GM06990 (cell line): ENCODE measurements around the gene COA7.
"Not testable (repeated sequence)": the region's sequence is repeated elsewhere in the genome, so short reads cannot be mapped to it uniquely, and the experiment has no call there.

Experiments
- DNase-seq: peaks from one replicate; pipeline ENCODE4 v3.0.0-alpha.2; 2011; ENCODE audit not compliant: insufficient read length; ENCODE audit errors: extremely low read depth
- H3K27me3 ChIP-seq: replicated peaks from 2 replicates; pipeline ENCODE4 v1.6.0; 2011; ENCODE audit warnings: low read length; ENCODE audit not compliant: control insufficient read depth, insufficient read depth
- H3K36me3 ChIP-seq: 2 replicates; pipeline ENCODE4 v1.5.1; 2011; ENCODE audit warnings: low read length; ENCODE audit not compliant: control insufficient read depth, insufficient read depth
- H3K4me3 ChIP-seq: replicated peaks from 2 replicates; pipeline ENCODE4 v1.5.1; 2011; ENCODE audit warnings: low read depth, mild to moderate bottlenecking, control low read depth, low read length
- TF ChIP-seq, protein P1 (sequence below): IDR thresholded peaks from 2 replicates; pipeline ENCODE4 v1.5.1; 2011; ENCODE audit warnings: low read length, control low read depth, mild to moderate bottlenecking, inconsistent platforms; ENCODE audit not compliant: insufficient read depth, poor library complexity, severe bottlenecking

The COA7 gene

GRCh38 chr1:52693843-52694242, 4.3 kb downstream of the COA7 start:
- H3K4me3 ChIP-seq, result no peak overlapping the region
- no peak for DNase-seq
- H3K27me3 ChIP-seq, result no peaks in the 10 kb centered on the region
- TF ChIP-seq, protein P1, sequence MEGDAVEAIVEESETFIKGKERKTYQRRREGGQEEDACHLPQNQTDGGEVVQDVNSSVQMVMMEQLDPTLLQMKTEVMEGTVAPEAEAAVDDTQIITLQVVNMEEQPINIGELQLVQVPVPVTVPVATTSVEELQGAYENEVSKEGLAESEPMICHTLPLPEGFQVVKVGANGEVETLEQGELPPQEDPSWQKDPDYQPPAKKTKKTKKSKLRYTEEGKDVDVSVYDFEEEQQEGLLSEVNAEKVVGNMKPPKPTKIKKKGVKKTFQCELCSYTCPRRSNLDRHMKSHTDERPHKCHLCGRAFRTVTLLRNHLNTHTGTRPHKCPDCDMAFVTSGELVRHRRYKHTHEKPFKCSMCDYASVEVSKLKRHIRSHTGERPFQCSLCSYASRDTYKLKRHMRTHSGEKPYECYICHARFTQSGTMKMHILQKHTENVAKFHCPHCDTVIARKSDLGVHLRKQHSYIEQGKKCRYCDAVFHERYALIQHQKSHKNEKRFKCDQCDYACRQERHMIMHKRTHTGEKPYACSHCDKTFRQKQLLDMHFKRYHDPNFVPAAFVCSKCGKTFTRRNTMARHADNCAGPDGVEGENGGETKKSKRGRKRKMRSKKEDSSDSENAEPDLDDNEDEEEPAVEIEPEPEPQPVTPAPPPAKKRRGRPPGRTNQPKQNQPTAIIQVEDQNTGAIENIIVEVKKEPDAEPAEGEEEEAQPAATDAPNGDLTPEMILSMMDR, result no peak
- H3K36me3 ChIP-seq, result peaks cover 11% of the 10 kb centered on the region

DNA sequence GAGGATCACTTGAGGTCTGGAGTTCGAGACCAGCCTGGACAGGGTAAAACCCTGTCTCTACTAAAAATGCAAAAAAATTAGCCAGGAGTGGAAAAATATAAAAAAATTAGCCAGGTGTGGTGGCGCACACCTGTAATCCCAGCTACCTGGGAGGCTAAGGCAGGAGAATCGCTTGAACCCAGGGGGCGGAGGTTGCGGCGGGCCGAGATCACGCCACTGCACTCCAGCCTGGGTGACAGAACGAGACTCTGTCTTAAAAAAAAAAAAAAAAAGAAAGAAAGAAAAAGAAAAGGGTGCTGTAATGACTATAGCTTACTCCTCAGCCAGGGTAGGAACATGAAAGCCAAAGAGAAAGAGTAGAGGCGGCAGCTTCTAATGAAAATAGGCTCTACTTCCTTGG, 4.8 kb downstream of the COA7 start:
- not testable (repeated sequence) for H3K4me3 ChIP-seq, DNase-seq, H3K27me3 ChIP-seq
- H3K36me3 ChIP-seq, result peaks cover 11% of the 10 kb centered on the region

DNA sequence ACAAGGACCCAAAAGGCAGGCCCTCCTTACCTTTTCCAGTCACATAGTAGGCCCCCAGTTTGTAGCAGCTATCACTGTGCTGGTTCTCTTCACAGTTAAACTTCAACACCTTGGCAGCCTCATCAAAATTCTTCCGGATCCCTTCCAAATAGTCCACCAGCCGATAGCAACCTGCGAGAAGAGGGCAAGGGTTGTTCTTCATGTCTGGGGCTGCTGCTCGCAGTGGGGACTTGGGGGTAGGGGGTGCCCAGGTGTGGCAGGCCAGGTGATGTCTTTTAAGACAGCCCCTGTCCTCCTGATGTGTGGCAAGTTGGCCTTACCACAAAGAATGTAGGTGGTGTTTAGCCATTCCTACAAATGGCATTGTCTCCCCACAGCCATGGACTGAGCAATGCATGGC, 5.5 kb downstream of the COA7 start:
- DNase-seq, result no peak
- H3K36me3 ChIP-seq, result peaks cover 13% of the 10 kb centered on the region
- no peak overlapping the region for H3K4me3 ChIP-seq
- TF ChIP-seq, protein P1, result no peak
- H3K27me3 ChIP-seq, result no peaks in the 10 kb centered on the region

- H3K4me3 ChIP-seq, result no peak overlapping the region
- DNase-seq, result no peak
- TF ChIP-seq, protein P1, result no peak
- peaks cover 16% of the 10 kb centered on the region for H3K36me3 ChIP-seq
- H3K27me3 ChIP-seq, result no peaks in the 10 kb centered on the region
Measured at GRCh38 chr1:52691821-52692220, 6.3 kb downstream of the COA7 start.

DNA sequence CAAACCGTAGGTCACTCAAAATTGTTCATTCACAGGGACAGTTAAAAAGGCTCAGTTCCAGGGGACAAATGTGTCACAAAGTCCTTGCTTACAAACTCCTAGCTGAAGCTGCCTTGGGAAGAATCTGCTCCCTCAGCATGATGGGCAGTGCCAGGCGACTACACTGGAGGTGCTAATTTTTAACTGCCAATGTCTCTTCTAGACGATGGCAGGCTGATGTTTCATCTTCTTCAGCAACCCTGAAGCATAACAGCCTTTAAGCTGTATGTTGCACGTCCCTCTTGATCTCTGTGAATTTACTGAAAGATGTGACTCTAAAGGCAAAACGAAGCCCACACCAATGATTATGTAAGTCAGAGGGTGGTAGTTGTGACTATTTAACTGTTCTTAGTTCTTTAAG, 11.3 kb downstream of the COA7 start:
- no peak for DNase-seq
- Histone ChIP-seq H3K4me3 (no peak overlapping the region), H3K36me3 (peaks cover 7% of the 10 kb centered on the region), H3K27me3 (no peaks in the 10 kb centered on the region)
- TF ChIP-seq, protein P1, result no peak

- not testable (repeated sequence) for H3K4me3 ChIP-seq, H3K27me3 ChIP-seq, H3K36me3 ChIP-seq
- peak; percentile 29 for DNase-seq
- TF ChIP-seq, protein P1, result peak; percentile 75
Measured at GRCh38 chr1:52686261-52686751, 11.8 kb downstream of the COA7 start.
